NB4 (cell line): Measurements from ENCODE around the gene MIER2.

Source experiments
- POLR2A ChIP-seq: IDR thresholded peaks from 2 replicates; pipeline ENCODE4 v1.6.1; 2011; ENCODE audit warnings: mild to moderate bottlenecking; ENCODE audit not compliant: insufficient read length; ENCODE audit errors: extremely low read depth
- TF ChIP-seq, protein P1 (sequence below): IDR thresholded peaks from one replicate; pipeline ENCODE4 v1.5.1; 2012; ENCODE audit warnings: low read depth, low read length
- TF ChIP-seq, protein P2 (sequence below): IDR thresholded peaks from 2 replicates; pipeline ENCODE4 v1.6.1; 2011; ENCODE audit warnings: low read depth, low read length

DNA sequence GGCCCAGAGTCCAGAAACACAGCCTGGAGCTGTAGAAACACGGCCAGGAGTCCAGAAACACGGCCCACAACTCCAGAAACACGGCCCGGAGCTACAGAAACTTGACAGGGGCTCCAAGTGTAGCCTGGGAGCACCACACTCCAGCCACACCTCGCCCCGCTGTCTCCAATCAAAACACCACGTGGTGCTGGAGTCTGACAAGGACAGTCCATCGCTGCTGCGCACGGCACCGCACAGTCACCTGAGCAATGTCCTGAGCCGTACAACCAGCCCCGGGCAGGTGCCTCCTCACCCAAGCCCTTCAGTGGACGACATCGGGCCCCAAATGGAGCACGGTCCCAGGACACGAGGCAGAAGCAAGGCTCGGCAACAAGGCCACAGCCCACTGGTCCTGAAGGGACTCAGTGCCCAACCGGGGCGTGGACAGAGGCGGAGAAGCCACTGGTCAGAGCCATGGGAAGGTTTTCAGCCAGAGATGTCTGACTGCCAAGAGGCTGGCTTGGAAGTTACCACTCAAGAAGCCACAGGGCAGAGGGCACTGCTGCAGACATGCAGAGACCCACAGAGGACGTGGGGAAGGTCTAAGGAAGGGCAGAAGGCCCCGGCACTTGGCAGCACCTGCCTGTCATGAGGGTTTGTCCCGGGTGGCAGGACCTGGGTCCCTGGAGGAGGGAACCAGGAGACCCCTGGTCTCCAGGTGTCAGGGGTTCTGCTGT lies 33.7 kb downstream of the MIER2 start:
- TF ChIP-seq, protein P1, sequence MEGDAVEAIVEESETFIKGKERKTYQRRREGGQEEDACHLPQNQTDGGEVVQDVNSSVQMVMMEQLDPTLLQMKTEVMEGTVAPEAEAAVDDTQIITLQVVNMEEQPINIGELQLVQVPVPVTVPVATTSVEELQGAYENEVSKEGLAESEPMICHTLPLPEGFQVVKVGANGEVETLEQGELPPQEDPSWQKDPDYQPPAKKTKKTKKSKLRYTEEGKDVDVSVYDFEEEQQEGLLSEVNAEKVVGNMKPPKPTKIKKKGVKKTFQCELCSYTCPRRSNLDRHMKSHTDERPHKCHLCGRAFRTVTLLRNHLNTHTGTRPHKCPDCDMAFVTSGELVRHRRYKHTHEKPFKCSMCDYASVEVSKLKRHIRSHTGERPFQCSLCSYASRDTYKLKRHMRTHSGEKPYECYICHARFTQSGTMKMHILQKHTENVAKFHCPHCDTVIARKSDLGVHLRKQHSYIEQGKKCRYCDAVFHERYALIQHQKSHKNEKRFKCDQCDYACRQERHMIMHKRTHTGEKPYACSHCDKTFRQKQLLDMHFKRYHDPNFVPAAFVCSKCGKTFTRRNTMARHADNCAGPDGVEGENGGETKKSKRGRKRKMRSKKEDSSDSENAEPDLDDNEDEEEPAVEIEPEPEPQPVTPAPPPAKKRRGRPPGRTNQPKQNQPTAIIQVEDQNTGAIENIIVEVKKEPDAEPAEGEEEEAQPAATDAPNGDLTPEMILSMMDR, result no peak
- no peak for TF ChIP-seq POLR2A
- TF ChIP-seq, protein P2, sequence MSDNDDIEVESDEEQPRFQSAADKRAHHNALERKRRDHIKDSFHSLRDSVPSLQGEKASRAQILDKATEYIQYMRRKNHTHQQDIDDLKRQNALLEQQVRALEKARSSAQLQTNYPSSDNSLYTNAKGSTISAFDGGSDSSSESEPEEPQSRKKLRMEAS, result no peak
